Kidney epithelial cell (primary cell): ENCODE data around the gene SFMBT1. TPM values are rescaled to one million over a fixed set of nuclear protein-coding genes. Genes with fewer than 3 reads are reported as not detected.

Experiments used
- total RNA-seq: library from RNA; depleted of rRNA; stranded (reverse); fragments of >200 nt; gene quantifications from 2 replicates; pipeline ENCODE4 v1.2.3, GENCODE V29; 2015

The SFMBT1 gene
- total RNA-seq, 1 donor from 2014 or later, result 15.6 TPM

Other genes with a start within 250 kb of the SFMBT1 start
- gene ITIH4, start 215.4 kb downstream of the SFMBT1 start, total RNA-seq, result 0.13 and 0.41 TPM in 2 replicates
- not detected in 2 replicates for gene MUSTN1, start 211.1 kb downstream of the SFMBT1 start, total RNA-seq
- 14.4 and 15.2 TPM in 2 replicates for gene STIMATE, start 148.5 kb downstream of the SFMBT1 start, total RNA-seq
- 18.6 and 20.3 TPM in 2 replicates for gene RFT1, start 84.4 kb upstream of the SFMBT1 start, total RNA-seq
- gene PRKCD, start 115.1 kb upstream of the SFMBT1 start, total RNA-seq, result 6.9 and 10.1 TPM in 2 replicates
- gene TKT, start 209.9 kb upstream of the SFMBT1 start, total RNA-seq, result 368 and 373 TPM in 2 replicates